MM.1S (cell line): ENCODE data around the gene CCDC89.

Experiments used
- DNase-seq: peaks from one replicate; pipeline ENCODE4 v3.0.0-alpha.2; 2015
- H2AFZ ChIP-seq: fragments of 300-600 bp; sonication (generic); 2 replicates; pipeline ENCODE4 v1.6.0; 2016; ENCODE audit warnings: antibody characterized with exemption, low read length
- H3F3A ChIP-seq: fragments of 300-600 bp; sonication (generic); 2 replicates; pipeline ENCODE4 v1.6.1; 2016; ENCODE audit warnings: mild to moderate bottlenecking, antibody characterized with exemption, low read length, moderate library complexity, mixed read lengths; ENCODE audit not compliant: insufficient read depth
- H3K27ac ChIP-seq: fragments of 300-600 bp; sonication (generic); 2 replicates; pipeline ENCODE4 v1.5.1; 2016; ENCODE audit warnings: mild to moderate bottlenecking, low read length
- H3K27me3 ChIP-seq: fragments of 300-600 bp; sonication (generic); replicated peaks from 2 replicates; pipeline ENCODE4 v1.6.0; 2016; ENCODE audit warnings: low read length; ENCODE audit not compliant: insufficient read depth
- H3K36me3 ChIP-seq: fragments of 300-600 bp; sonication (generic); replicated peaks from 2 replicates; pipeline ENCODE4 v1.6.1; 2016; ENCODE audit warnings: mild to moderate bottlenecking, low read length, mixed read lengths; ENCODE audit not compliant: insufficient read depth
- H3K4me1 ChIP-seq: fragments of 300-600 bp; sonication (generic); 2 replicates; pipeline ENCODE4 v1.6.1; 2016; ENCODE audit warnings: low read length, mixed read lengths
- H3K4me2 ChIP-seq: fragments of 300-600 bp; sonication (generic); 2 replicates; pipeline ENCODE4 v1.6.0; 2016; ENCODE audit warnings: low read depth, low read length
- H3K4me3 ChIP-seq: fragments of 300-600 bp; sonication (generic); 2 replicates; pipeline ENCODE4 v1.5.1; 2016; ENCODE audit warnings: low read length, mixed read lengths
- H3K79me2 ChIP-seq: fragments of 300-600 bp; sonication (generic); 2 replicates; pipeline ENCODE4 v1.6.1; 2016; ENCODE audit warnings: mixed run types, low read length, mixed read lengths
- H3K9ac ChIP-seq: fragments of 300-600 bp; sonication (generic); 2 replicates; pipeline ENCODE4 v1.6.1; 2016; ENCODE audit warnings: low read length, mixed read lengths
- H3K9me2 ChIP-seq: fragments of 300-600 bp; sonication (generic); replicated peaks from 2 replicates; pipeline ENCODE4 v1.6.1; 2016; ENCODE audit warnings: mild to moderate bottlenecking, low read length, mixed read lengths; ENCODE audit not compliant: insufficient read depth
- H3K9me3 ChIP-seq: fragments of 300-600 bp; sonication (generic); replicated peaks from 2 replicates; pipeline ENCODE4 v1.6.1; 2016; ENCODE audit warnings: mild to moderate bottlenecking, low read length, mixed read lengths; ENCODE audit not compliant: insufficient read depth
- H4K20me1 ChIP-seq: fragments of 300-600 bp; sonication (generic); 2 replicates; pipeline ENCODE4 v1.6.1; 2016; ENCODE audit warnings: mild to moderate bottlenecking, low read length, moderate library complexity, mixed read lengths; ENCODE audit not compliant: insufficient read depth
- CTCF ChIP-seq: fragments of 300-600 bp; sonication (generic); IDR thresholded peaks from 2 replicates; pipeline ENCODE4 v1.5.1; 2016; ENCODE audit warnings: antibody characterized with exemption, low read length, mixed read lengths
- EZH2 ChIP-seq: fragments of 300-600 bp; sonication (generic); optimal IDR thresholded peaks from 2 replicates; pipeline ENCODE3; 2017; ENCODE audit warnings: low read depth, mild to moderate bottlenecking, antibody characterized with exemption, low read length, mixed read lengths
- EZH2phosphoT487 ChIP-seq: fragments of 300-600 bp; sonication (generic); IDR thresholded peaks from 2 replicates; pipeline ENCODE4 v1.6.1; 2018; ENCODE audit warnings: antibody characterized with exemption, low read length

CCDC89 gene

DNA sequence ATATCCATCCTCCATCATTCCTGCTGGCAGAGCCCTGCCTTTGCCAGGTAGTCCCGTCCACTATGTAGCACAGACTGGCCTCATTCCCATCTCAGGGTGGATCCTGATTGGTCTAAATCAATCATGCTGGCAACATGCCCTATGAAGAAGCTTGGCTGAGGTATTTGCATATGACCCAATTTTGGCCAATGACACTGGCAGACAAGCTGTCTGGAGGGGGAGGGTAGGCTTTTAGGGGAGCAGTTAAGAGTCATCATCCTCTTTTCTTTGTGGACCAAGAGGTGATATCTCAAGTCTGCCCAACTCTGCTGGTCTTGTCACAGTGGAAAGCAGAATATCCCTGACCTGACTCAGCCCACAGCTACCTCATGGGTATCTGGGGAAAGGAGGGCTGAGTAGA is 5.1 kb downstream of the CCDC89 start:
- no peak for TF ChIP-seq CTCF
- no peak for TF ChIP-seq EZH2
- no peak for TF ChIP-seq EZH2phosphoT487
- H3K9me3 ChIP-seq = no peaks in the 10 kb centered on the region

GRCh38 chr11:85679576-85679975 is 6.4 kb downstream of the CCDC89 start:
- no peak overlapping the region for H3K4me3 ChIP-seq
- H3F3A ChIP-seq = no peaks in the 10 kb centered on the region
- DNase-seq = no peak
- H3K79me2 ChIP-seq = no peaks in the 10 kb centered on the region
- H3K4me1 ChIP-seq = no peaks in the 10 kb centered on the region
- no peaks in the 10 kb centered on the region for H3K9me2 ChIP-seq
- no peaks in the 10 kb centered on the region for H3K36me3 ChIP-seq
- H3K27me3 ChIP-seq = no peaks in the 10 kb centered on the region
- H3K4me2 ChIP-seq = no peak overlapping the region
- H3K9ac ChIP-seq = no peak overlapping the region
- no peaks in the 10 kb centered on the region for H4K20me1 ChIP-seq
- no peaks in the 10 kb centered on the region for H3K9me3 ChIP-seq
- no peak for TF ChIP-seq CTCF
- TF ChIP-seq EZH2phosphoT487 = no peak
- no peak for TF ChIP-seq EZH2
- no peak overlapping the region for H3K27ac ChIP-seq
- no peak overlapping the region for H2AFZ ChIP-seq

More for the DNA sequence above, 5.1 kb downstream of the CCDC89 start:
- DNase-seq = no peak
- Histone ChIP-seq H3K36me3 (no peaks in the 10 kb centered on the region), H3K27ac (no peak overlapping the region), H3K27me3 (no peaks in the 10 kb centered on the region), H2AFZ (no peak overlapping the region), H3K79me2 (no peaks in the 10 kb centered on the region), H3F3A (no peaks in the 10 kb centered on the region), H3K9me2 (no peaks in the 10 kb centered on the region), H3K4me2 (no peak overlapping the region), H3K9ac (no peak overlapping the region), H3K4me3 (no peak overlapping the region), H3K4me1 (no peaks in the 10 kb centered on the region), H4K20me1 (no peaks in the 10 kb centered on the region)

DNA sequence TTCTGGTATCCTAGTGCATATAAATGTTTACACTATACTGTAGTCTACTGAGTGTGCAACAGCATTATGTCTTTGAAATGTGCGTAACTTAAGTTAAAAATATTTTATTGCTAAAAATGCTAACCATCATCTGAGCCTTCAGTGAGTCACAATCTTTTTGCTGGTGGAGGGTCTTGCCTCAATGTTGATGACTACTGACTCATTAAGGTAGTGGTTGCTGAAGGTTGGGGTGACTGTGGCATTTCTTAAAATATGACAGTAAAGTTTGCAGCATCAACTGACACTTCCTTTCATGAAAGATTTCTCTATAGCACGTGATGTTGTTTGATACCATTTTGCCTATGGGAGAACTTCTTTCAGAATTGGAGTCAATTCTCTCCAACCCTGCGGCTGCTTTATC is 12.6 kb downstream of the CCDC89 start:
- TF ChIP-seq EZH2 = no peak
- no peak for TF ChIP-seq EZH2phosphoT487
- no peak for TF ChIP-seq CTCF
- no peak overlapping the region for H3K9ac ChIP-seq
- no peaks in the 10 kb centered on the region for H3K9me2 ChIP-seq
- H3K27me3 ChIP-seq = no peaks in the 10 kb centered on the region
- no peak overlapping the region for H2AFZ ChIP-seq
- H3K9me3 ChIP-seq = no peaks in the 10 kb centered on the region
- H3F3A ChIP-seq = no peaks in the 10 kb centered on the region
- no peak for DNase-seq
- no peaks in the 10 kb centered on the region for H3K36me3 ChIP-seq
- no peaks in the 10 kb centered on the region for H4K20me1 ChIP-seq
- H3K4me3 ChIP-seq = no peak overlapping the region
- no peaks in the 10 kb centered on the region for H3K79me2 ChIP-seq
- H3K4me2 ChIP-seq = no peak overlapping the region
- no peaks in the 10 kb centered on the region for H3K4me1 ChIP-seq
- H3K27ac ChIP-seq = no peak overlapping the region
